T-cell (primary cell): ENCODE data around the gene VN1R5. TPM values are rescaled to one million over a fixed set of nuclear protein-coding genes. Genes with fewer than 3 reads are reported as not detected.
"Not testable (repeated sequence)": the region's sequence is repeated elsewhere in the genome, so short reads cannot be mapped to it uniquely, and the experiment has no call there.

ENCODE experiments used
- ATAC-seq, 4 experiments: fragments of 200-7000 bp in 3 of 4; fragments of 150-1000 bp in 1 of 4; cut with Tn5 transposase; replicated peaks in 1 of 4; 1 replicate in 3 of 4; 2 replicates in 1 of 4; pipeline ENCODE4 v1.10.0; 2021; ENCODE audit warnings: moderate library complexity in 3 of 4, mild to moderate bottlenecking in 2 of 4, moderate number of reproducible peaks in 1 of 4
- CTCF ChIA-PET, 2 donors: fragments of 300-600 bp; sonication (Branson Sonifier 250); formaldehyde crosslinking; loops; one replicate each; lab custom pipeline; 2022; ENCODE audit warnings: antibody characterized with exemption in 2 of 2; lab: Charles Lee
- POLR2A ChIA-PET, 2 donors: fragments of 300-600 bp; sonication (Branson Sonifier 250); formaldehyde crosslinking; loops; one replicate each; lab custom pipeline; 2022; ENCODE audit warnings: antibody characterized with exemption in 2 of 2; lab: Charles Lee
- DNase-seq, 35 experiments: peaks; one replicate each; pipeline versions ENCODE4 v3.0.0 to v3.0.0-alpha.2; 2013 to 2023
- H3K27ac ChIP-seq: one replicate; pipeline ENCODE4 v1.5.1; 2013; ENCODE audit warnings: low read length
- H3K27me3 ChIP-seq, 2 experiments: replicated peaks in 1 of 2; 1 replicate in 1 of 2; 2 replicates in 1 of 2; pipeline versions ENCODE4 v1.6.1 to v1.7.0; 2013; ENCODE audit warnings: low read length in 1 of 2, mixed read lengths in 1 of 2; ENCODE audit not compliant: control insufficient read depth in 2 of 2, insufficient read depth in 2 of 2; ENCODE audit errors: extremely low read depth in 1 of 2
- H3K36me3 ChIP-seq, 2 donors: 1 replicate in 1 of 2; 2 replicates in 1 of 2; pipeline versions ENCODE4 v1.6.1 to v1.7.0; 2013; ENCODE audit warnings: low read length in 1 of 2; ENCODE audit not compliant: control insufficient read depth in 2 of 2, insufficient read depth in 1 of 2; ENCODE audit errors: extremely low read depth in 1 of 2
- H3K4me1 ChIP-seq, 2 experiments: 1 replicate in 1 of 2; 2 replicates in 1 of 2; pipeline versions ENCODE4 v1.6.1 to v1.7.0; 2013; ENCODE audit warnings: low read length in 2 of 2, mixed read lengths in 1 of 2; ENCODE audit not compliant: insufficient read depth in 2 of 2, control insufficient read depth in 1 of 2; ENCODE audit errors: extremely low read depth in 1 of 2
- H3K4me3 ChIP-seq, 2 donors: 1 replicate in 1 of 2; 2 replicates in 1 of 2; pipeline versions ENCODE4 v1.5.1 to v1.7.0; 2013; ENCODE audit warnings: mild to moderate bottlenecking in 2 of 2, low read length in 1 of 2, moderate library complexity in 1 of 2; ENCODE audit not compliant: control insufficient read depth in 1 of 2; ENCODE audit errors: extremely low read depth in 1 of 2
- H3K9me3 ChIP-seq: 2 replicates; pipeline ENCODE4 v1.7.0; 2013
- H3K27ac Mint-ChIP-seq, 2 donors: one replicate each; pipeline ENCODE4 v1.8.0; 2020 to 2021; ENCODE audit warnings: mild to moderate bottlenecking in 2 of 2, mixed read lengths in 2 of 2
- H3K27me3 Mint-ChIP-seq, 2 donors: one replicate each; pipeline ENCODE4 v1.8.0; 2021 to 2022; ENCODE audit warnings: mixed read lengths in 2 of 2
- H3K36me3 Mint-ChIP-seq: one replicate; pipeline ENCODE4 v1.8.0; 2021; ENCODE audit warnings: mixed read lengths
- H3K4me1 Mint-ChIP-seq, 3 donors: one replicate each; pipeline ENCODE4 v1.8.0; 2020 to 2022; ENCODE audit warnings: mixed read lengths in 3 of 3, mild to moderate bottlenecking in 1 of 3
- H3K4me3 Mint-ChIP-seq, 3 donors: one replicate each; pipeline ENCODE4 v1.8.0; 2020 to 2022; ENCODE audit warnings: mild to moderate bottlenecking in 3 of 3, mixed read lengths in 3 of 3, moderate library complexity in 3 of 3
- H3K9me3 Mint-ChIP-seq, 3 donors: one replicate each; pipeline ENCODE4 v1.8.0; 2020 to 2022; ENCODE audit warnings: mixed read lengths in 3 of 3
- WGBS: methylation state at CpG from one replicate; pipeline ENCODE4 v1.1.5; 2013; ENCODE audit warnings: missing lambda C conversion rate; ENCODE audit not compliant: insufficient coverage; 5-methylcytosine and 5-hydroxymethylcytosine counted together
- total RNA-seq, 35 experiments: library from RNA in 6 of 35; stranded (reverse) in 6 of 35; fragments of 120-200 nt in 1 of 35; gene quantifications; one replicate each; pipeline versions ENCODE4 v1.2.1 to v1.2.4 and lab custom pipeline; 2013 to 2026

Gene VN1R5
- total RNA-seq, 5 donors from 2014 or later (not counting 1 experiment from before 2014, with no cell fraction given), result not detected

- peaks cover 0 to under 1% of the 10 kb centered on the region in 2 donors for H3K27me3 Mint-ChIP-seq
- no peaks in the 10 kb centered on the region for H3K9me3 ChIP-seq
- H3K4me3 ChIP-seq, result no peak overlapping the region
- peak overlapping the region in 1 of 3 donors; percentile 94 for H3K4me3 Mint-ChIP-seq
- H3K36me3 ChIP-seq, result no peaks in the 10 kb centered on the region
- no peaks in the 10 kb centered on the region for H3K9me3 Mint-ChIP-seq
- H3K27me3 ChIP-seq, result no peaks in the 10 kb centered on the region
- CTCF ChIA-PET, result no interaction called here
- POLR2A ChIA-PET, result interaction anchor here in 1 of 2 donors (0.5 to 0.6 kb wide), 4 partner anchors 60 to 1091 kb away, joined by 3 to 7 read pairs (median 5); no protein-coding TSS in a partner anchor
- peaks cover 45 to 57% (median 55%) of the 10 kb centered on the region in 3 donors for H3K4me1 Mint-ChIP-seq
- DNase-seq (no peak), ATAC-seq (no peak)
- H3K36me3 Mint-ChIP-seq, result peaks cover 5% of the 10 kb centered on the region
- no peak overlapping the region for H3K27ac ChIP-seq
- no CpG with 5 or more reads among the region's 1 CpG for WGBS
- peaks cover 15 to 29% of the 10 kb centered on the region in 2 experiments for H3K4me1 ChIP-seq
- H3K27ac Mint-ChIP-seq, result peak overlapping the region in 1 of 2 donors; percentile 73
Observed at GRCh38 chr1:247212627-247213617, 43.0 kb upstream of the VN1R5 start.

- Histone ChIP-seq H3K27me3 (peaks cover 0 to 2% of the 10 kb centered on the region in 2 experiments), H3K9me3 (no peaks in the 10 kb centered on the region), H3K36me3 (no peaks in the 10 kb centered on the region), H3K27ac (no peak overlapping the region), H3K4me3 (no peak overlapping the region), H3K4me1 (peaks cover 0 to 5% of the 10 kb centered on the region in 2 experiments)
- Mint-ChIP-seq H3K9me3 (no peaks in the 10 kb centered on the region), H3K4me1 (peaks cover 19 to 31% (median 30%) of the 10 kb centered on the region in 3 donors), H3K4me3 (peak overlapping the region in 2 of 3 donors; percentile 21 to 44), H3K27me3 (peaks cover 2 to 8% of the 10 kb centered on the region in 2 donors), H3K27ac (no peak overlapping the region), H3K36me3 (peaks cover 3% of the 10 kb centered on the region)
- ChIA-PET CTCF (interaction anchor here in 1 of 2 donors (0.5 to 0.9 kb wide), 2 partner anchors 24 to 70 kb away, joined by 3 to 4 read pairs; no protein-coding TSS in a partner anchor), POLR2A (interaction anchor here in 1 of 2 donors (0.6 kb wide), 1 partner anchor 918 kb away, joined by 3 read pairs; no protein-coding TSS in a partner anchor)
- WGBS, result no CpG with 5 or more reads among the region's 3 CpGs
- DNase-seq (no peak), ATAC-seq (no peak)
Observed at GRCh38 chr1:247216261-247216660, 39.6 kb upstream of the VN1R5 start.

GRCh38 chr1:247218121-247218651 is 37.7 kb upstream of the VN1R5 start:
- no peak overlapping the region for H3K4me3 ChIP-seq
- no peak overlapping the region for H3K27ac Mint-ChIP-seq
- POLR2A ChIA-PET, result no interaction called here
- ATAC-seq (no peak), DNase-seq (no peak)
- H3K36me3 ChIP-seq, result no peaks in the 10 kb centered on the region
- WGBS, result 60% methylated on average over 1 of the region's 6 CpGs
- no peak overlapping the region for H3K4me3 Mint-ChIP-seq
- peaks cover 0 to 2% of the 10 kb centered on the region in 2 experiments for H3K27me3 ChIP-seq
- H3K4me1 ChIP-seq, result no peaks in the 10 kb centered on the region
- CTCF ChIA-PET, result no interaction called here
- peaks cover 15 to 16% of the 10 kb centered on the region in 2 donors for H3K27me3 Mint-ChIP-seq
- peaks cover 0 to 3% (median 3%) of the 10 kb centered on the region in 3 donors for H3K9me3 Mint-ChIP-seq
- H3K36me3 Mint-ChIP-seq, result peaks cover 3% of the 10 kb centered on the region
- no peaks in the 10 kb centered on the region for H3K9me3 ChIP-seq
- H3K27ac ChIP-seq, result no peak overlapping the region
- peaks cover 7 to 14% (median 11%) of the 10 kb centered on the region in 3 donors for H3K4me1 Mint-ChIP-seq

- not testable (repeated sequence) for H3K27ac Mint-ChIP-seq
- peaks cover 11 to 16% (median 16%) of the 10 kb centered on the region in 3 donors for H3K9me3 Mint-ChIP-seq
Observed at GRCh38 chr1:247220280-247220679, 35.6 kb upstream of the VN1R5 start.

GRCh38 chr1:247222840-247223239 is 33.0 kb upstream of the VN1R5 start:
- H3K9me3 Mint-ChIP-seq, result peaks cover 11 to 20% (median 16%) of the 10 kb centered on the region in 3 donors
- DNase-seq (no peak), ATAC-seq (no peak)
- CTCF ChIA-PET, result interaction anchor here in 1 of 2 donors (0.6 kb wide), 1 partner anchor 621 kb away, joined by 3 read pairs; no protein-coding TSS in a partner anchor
- no peaks in the 10 kb centered on the region for H3K9me3 ChIP-seq
- H3K4me1 Mint-ChIP-seq, result no peaks in the 10 kb centered on the region
- peaks cover 20 to 26% of the 10 kb centered on the region in 2 donors for H3K27me3 Mint-ChIP-seq
- WGBS, result no CpG with 5 or more reads among the region's 3 CpGs
- no peaks in the 10 kb centered on the region for H3K36me3 ChIP-seq
- no peaks in the 10 kb centered on the region for H3K4me1 ChIP-seq
- H3K4me3 Mint-ChIP-seq, result no peak overlapping the region
- peaks cover 12% of the 10 kb centered on the region for H3K36me3 Mint-ChIP-seq
- H3K27ac ChIP-seq, result no peak overlapping the region
- H3K4me3 ChIP-seq, result no peak overlapping the region
- H3K27ac Mint-ChIP-seq, result no peak overlapping the region
- POLR2A ChIA-PET, result interaction anchor here in 1 of 2 donors (0.6 kb wide), 1 partner anchor 55 kb away, joined by 3 read pairs; no protein-coding TSS in a partner anchor
- peaks cover 0 to 2% of the 10 kb centered on the region in 2 experiments for H3K27me3 ChIP-seq

More at GRCh38 chr1:247220280-247220679, 35.6 kb upstream of the VN1R5 start:
- peaks cover 20 to 26% of the 10 kb centered on the region in 2 donors for H3K27me3 Mint-ChIP-seq
- H3K4me1 Mint-ChIP-seq, H3K27ac ChIP-seq, POLR2A ChIA-PET, H3K4me3 Mint-ChIP-seq, H3K4me3 ChIP-seq, CTCF ChIA-PET, H3K9me3 ChIP-seq, H3K36me3 ChIP-seq, DNase-seq, H3K4me1 ChIP-seq, H3K27me3 ChIP-seq, ATAC-seq: not testable (repeated sequence)
- peaks cover 12% of the 10 kb centered on the region for H3K36me3 Mint-ChIP-seq
- WGBS, result 96% methylated on average over 5 of the region's 30 CpGs

GRCh38 chr1:247224822-247225221 is 31.1 kb upstream of the VN1R5 start:
- Histone ChIP-seq H3K4me1 (no peaks in the 10 kb centered on the region), H3K36me3 (no peaks in the 10 kb centered on the region), H3K9me3 (no peaks in the 10 kb centered on the region), H3K27ac (no peak overlapping the region), H3K27me3 (no peaks in the 10 kb centered on the region), H3K4me3 (no peak overlapping the region)
- H3K4me1 Mint-ChIP-seq, result no peaks in the 10 kb centered on the region
- DNase-seq, result no peak
- ChIA-PET POLR2A (no interaction called here), CTCF (no interaction called here)
- H3K4me3 Mint-ChIP-seq, result no peak overlapping the region
- H3K27ac Mint-ChIP-seq, result no peak overlapping the region
- ATAC-seq, result no peak
- peaks cover 22 to 24% of the 10 kb centered on the region in 2 donors for H3K27me3 Mint-ChIP-seq
- H3K36me3 Mint-ChIP-seq, result peaks cover 8% of the 10 kb centered on the region
- H3K9me3 Mint-ChIP-seq, result peaks cover 11 to 29% (median 16%) of the 10 kb centered on the region in 3 donors
